GM21737 (cell line): ENCODE results near the gene CEP112.

Experiments used
- ATAC-seq: cut with Tn5 transposase; IDR thresholded peaks from one replicate; pipeline ENCODE4 v1.9.1; 2021; ENCODE audit warnings: mild to moderate bottlenecking, moderate library complexity; ENCODE audit not compliant: unreplicated experiment

Gene CEP112

DNA sequence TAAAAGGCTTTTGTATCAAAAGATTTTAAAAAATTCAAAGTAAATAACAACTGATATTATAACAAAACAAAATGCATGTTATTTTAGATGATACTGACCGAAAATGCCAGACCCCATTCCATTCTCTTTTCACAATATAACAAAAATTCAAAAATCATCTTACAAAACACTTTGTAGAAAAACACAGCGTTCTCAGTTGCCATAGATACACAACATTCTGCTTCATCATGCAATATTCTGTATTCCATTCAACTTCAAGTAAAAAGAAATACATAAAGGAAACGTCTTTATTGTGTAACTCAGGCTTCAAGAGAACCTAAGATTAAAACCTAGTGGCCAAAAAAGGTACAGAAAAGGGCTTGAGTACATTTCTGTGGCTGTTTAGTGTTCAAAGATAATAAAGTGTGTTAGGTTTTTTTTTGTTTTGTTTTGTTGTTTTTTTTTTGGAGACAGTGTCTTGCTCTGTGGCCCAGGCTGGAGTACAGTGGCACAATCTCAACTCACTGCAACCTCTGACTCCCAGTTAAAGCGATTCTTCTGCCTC is 250.5 kb downstream of the CEP112 start:
- no peak for ATAC-seq

DNA sequence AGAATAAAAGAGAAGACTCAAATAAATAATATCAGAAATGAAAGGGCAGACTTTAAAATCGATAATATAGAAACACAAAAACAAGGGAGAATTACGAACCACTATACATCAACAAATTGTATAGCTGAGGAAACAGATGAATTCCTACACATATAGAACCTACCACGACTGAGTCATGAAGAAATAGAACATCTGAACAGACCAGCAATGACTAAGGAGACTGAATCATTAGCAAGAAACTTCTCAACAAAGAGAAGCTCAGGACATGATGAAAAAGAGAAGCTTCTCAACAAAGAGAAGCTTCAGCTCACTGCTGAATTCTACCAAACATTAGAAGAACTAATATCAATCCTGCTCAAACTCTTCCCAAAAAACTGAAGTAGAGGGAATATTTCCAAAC is 255.9 kb downstream of the CEP112 start:
- ATAC-seq = no peak

DNA sequence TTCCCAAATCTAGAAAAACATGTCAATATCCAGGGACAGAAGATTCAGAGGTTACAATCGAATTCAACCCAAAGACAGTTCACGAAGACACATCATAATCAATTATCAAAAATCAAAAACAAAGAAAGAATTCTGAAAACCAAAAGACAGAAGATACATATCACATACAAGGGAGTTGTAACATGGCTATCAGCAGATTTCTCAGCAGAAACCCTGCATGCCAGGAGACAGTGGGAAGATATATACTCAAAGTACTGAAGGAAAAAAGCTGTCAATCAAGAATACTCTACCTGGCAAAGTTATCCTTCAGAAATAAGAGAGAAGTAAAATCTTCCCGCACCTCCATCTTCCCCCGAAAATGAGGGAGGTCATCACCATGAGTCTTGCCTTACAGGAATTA is 258.6 kb downstream of the CEP112 start:
- ATAC-seq = no peak

DNA sequence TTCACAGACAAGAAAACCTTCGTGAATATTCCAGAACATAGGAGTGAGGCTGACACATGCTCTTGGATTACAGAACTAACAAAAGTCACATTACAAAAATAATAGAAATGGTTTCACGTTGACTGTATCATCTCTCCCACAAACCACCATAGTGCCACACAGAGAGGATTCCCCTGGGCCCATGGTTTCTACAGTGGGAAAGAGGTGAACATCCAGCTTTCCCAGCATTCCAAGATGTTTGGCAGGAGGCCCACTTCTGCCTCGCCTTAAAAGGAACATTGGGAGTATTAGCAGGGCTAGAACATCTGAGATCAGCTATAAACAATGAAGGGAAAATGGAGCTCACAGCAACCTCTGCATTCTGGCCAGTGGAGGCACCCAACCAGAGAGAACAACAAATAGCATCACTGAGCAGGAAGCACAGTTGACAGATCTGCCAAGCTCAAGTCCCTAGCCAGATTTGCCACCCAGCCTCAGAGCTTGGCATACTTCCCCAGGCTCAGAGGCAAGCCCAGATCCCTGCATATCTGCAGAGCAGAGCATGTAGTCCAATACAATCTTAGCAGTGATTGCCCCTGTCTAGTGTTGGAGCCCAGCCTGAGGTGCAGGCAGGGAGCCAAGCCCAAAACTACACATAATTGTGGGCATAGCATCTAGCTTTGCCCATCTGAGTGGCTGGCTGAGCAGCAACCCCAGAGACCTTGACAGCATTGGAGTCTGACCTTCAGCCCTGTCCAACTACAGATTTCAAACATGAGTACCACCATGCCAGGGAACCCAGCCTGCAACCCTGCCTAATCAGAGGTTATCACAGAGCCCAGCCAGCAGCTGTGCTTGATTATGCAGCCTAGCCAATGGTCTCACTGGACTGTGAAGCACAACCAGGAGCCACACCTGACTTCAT is 260.4 kb downstream of the CEP112 start:
- ATAC-seq = no peak

DNA sequence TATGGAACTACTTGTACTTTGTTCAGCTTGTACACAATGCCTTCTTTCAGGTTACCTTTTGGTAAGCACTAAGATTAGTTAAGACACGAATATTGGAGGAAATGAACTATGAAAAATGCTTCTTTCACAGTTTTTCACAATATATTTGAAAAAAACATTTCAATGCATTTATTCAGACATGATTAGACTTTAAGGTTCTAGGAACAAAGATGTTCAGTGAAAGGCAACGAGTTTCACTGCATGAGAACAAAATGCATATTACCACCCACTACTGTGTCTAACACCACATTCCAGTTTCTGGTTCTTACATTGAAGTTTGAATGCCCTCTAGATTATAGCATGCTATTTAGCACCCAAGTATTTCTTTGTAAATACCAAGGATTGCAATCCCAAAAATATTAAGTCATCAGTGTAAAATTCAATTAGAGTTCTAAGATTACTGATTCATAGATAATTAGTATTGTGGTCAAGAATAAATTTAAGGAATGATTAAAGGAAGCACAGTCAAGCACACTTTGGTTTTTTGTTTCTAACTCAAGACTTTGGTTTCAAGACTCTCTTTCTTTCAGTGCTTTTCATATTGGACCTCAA is 261.7 kb downstream of the CEP112 start:
- no peak for ATAC-seq

DNA sequence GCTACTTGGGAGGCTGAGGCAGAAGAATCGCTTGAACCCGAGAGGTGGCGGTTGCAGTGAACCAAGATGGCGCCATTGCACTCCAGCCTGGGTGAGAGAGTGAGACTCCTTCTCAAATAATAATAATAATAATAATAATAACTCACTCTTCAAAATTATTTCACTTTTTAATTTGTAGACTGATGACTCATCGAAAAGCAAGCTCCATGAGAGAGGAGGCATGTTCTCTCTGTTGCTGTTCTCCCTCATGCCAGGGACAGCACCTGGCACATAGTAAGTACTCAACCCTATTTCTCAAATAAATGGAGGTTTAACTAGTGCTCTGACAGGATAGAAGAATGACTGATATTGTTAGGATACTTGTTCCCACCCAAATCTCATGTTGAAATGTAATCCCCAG is 265.3 kb downstream of the CEP112 start:
- no peak for ATAC-seq

DNA sequence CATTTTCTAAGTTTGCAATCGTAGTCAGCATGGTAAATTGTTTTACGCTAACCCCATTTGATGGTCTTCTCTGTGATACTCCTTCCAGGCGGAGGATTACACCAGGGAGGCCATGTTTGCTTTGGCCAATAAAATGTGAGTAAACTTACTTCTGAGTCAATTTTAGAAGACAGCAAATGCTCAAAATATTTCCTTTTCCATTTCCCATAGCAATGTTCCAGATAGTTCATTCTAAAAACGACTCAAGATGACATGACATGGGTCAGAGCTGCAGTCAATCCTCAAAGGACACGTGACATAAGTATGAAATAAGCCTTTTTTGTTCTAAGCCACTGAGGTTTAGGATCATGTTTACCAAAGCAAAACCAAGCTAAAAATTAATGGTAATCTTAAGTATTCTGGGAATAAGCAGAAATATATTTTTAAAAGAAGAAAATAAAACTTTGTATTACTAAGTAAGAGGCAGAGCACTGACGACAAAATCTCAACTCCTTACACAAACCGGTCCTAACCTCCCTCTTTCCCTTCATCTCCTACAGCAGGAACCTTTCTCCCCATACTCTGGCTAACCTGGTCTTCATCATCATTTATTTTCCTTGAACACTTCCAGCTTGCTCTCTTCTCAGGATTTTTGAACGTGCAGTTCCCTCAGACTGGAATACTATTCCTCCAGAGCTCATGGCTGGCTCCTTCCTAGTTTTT is 266.2 kb downstream of the CEP112 start:
- ATAC-seq = no peak

DNA sequence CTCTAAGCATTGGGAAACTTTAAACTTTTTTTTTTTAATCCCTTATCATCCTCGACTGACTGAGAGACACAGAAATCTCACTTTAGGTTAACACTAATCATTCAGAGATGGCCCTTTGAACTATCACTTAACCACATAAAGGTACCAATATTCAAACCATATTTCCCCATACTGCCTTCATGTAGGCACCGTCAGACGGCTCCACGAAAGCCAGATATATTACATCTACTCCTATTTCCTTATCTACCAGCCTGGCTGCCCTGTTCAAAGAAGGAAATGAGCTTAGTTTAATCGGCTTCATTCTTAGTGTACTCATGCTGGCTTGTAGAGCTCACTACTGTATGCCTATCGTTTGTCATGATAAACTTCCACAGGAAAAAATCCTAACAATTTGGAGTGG is 270.9 kb downstream of the CEP112 start:
- ATAC-seq = no peak

DNA sequence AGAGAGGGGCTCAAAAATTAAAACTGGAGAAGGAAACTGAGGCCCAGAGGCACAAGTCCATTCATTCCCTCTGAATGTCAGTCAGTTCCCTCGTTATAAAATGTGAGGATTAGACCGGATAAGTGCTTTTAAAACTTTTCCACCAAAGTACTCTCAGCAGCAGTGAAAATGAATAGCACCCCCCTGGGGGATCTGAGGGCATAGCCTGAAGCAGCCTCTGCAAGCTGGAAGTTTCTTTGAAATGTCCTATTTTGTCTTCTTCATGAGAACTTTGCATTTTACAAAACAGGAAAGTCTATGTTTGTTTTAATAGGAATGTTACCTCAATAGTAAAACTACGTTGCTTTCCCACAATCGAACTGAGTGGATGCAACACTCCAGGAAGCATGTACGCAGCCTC is 273.0 kb downstream of the CEP112 start:
- no peak for ATAC-seq

DNA sequence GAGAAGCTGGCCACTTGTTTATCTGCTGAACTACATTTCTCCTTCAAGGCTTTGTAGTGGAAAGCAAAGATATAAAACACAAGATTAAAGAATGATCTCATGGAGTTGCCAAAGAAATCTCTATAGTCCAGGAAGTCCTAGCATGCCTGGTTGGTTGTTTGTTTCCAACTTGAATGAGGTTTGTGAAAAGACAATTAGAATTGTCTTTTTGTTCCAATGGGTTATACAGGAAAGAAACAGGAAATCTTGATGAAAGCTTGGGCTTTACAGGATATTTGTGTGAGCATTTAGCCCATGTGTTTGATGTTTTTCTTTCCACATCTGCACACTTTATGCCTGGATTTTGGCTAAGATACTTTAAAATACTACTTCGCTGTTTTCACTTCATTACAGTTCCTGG is 273.4 kb downstream of the CEP112 start:
- ATAC-seq = no peak

DNA sequence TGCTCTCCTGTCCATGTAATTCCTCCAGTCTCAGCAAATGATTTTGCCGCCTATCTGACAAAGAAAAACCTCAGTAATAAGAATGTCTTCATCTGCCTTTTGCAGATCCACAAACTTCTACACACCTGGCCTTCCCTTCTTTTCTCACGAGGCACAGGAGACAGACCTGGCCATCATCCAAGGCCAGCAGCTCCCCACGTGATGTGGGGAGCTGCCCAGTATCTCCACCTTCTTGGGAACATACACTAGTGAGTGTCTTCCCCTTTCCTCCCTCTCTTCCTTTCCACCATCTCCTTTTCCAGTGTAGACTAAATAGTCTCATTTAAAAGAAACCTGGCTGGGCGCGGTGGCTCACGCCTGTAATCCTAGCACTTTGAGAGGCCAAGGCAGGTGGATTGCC is 274.4 kb downstream of the CEP112 start:
- no peak for ATAC-seq

DNA sequence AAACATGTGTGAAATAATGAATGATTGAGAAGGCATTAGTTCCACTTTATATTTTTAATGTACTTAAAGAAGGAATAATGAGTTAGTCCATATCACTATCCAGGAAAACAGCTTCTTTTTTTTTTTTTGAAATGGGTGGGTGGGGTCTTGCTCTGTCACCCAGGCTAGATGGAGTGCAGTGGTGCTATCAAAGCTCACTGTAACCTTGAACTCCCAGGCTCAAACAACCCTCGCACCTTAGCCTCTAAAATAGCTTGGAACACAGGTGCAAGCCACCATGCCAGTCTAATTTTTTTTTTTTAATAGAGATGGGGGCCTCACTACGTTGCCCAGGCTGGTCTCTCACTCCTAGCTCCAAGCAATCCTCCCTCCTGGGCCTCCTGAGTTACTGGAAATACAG is 275.5 kb downstream of the CEP112 start:
- no peak for ATAC-seq

DNA sequence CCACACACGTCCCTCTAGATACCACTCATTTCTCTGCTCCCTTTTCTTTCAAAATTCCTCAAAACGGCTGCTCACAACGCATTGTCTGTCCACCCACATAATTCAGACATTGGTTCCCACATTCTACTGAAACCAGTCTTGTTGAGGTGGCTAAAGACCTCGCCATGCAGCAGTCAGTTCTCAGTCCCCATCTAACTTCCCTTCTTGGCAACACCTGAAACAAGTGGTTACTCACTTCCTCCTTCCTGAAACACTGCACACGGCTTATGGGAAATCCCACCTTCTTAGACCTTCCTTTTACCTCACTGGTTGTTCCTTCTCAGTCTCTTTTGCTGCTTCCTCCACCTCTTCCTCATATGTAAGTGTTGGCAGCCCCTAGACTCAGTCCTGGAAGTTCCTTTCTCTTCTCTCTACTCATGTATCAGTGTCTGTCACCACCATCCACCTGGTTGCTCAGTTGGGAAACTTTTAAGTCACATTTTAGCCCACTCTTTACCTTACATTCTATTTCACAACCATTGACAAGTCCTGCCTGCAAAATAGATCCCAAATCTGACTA is 277.1 kb downstream of the CEP112 start:
- ATAC-seq = peak; percentile 94

DNA sequence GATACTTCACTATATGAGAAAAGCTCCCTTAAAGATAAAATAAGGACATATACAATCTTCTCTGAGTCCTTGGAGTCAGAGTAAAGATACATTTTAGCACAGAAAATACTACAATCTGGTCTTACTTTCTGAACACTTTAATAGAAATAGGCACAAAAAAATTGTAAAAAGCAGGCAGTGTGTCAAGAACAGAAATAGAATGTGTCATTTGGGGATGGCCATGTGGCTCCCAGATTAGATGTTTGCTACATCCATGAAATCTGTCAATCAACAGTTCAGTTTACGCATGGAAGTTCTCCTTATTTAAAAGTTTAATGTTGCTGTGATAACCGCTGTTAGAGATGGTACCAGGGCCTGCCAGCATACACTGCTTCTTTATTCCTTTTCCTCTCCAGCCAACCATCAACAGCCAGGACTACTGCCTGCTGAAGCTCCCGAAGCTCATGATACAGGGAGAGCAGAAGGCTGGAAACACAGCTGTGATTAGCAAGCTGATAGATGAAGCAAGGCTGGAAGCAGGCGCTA is 278.5 kb downstream of the CEP112 start:
- no peak for ATAC-seq

DNA sequence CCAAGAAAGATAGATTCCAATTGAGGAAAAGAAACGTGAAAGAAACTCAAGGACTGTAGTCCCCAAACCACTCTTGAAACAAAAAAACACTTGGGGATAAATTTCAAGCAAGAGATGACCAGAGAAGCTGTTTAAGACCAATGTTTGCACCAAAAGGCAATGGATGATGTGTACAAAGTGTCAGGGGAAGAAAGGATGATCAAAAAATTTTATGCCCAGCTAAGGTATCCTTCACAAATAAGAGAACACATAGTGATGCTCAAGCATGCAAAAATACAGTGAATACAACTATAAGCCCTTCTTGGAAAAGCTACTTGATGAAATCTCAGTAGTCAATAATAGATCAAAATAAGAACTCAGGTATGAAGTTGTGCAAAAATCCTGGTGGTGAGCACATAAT is 281.1 kb downstream of the CEP112 start:
- no peak for ATAC-seq

DNA sequence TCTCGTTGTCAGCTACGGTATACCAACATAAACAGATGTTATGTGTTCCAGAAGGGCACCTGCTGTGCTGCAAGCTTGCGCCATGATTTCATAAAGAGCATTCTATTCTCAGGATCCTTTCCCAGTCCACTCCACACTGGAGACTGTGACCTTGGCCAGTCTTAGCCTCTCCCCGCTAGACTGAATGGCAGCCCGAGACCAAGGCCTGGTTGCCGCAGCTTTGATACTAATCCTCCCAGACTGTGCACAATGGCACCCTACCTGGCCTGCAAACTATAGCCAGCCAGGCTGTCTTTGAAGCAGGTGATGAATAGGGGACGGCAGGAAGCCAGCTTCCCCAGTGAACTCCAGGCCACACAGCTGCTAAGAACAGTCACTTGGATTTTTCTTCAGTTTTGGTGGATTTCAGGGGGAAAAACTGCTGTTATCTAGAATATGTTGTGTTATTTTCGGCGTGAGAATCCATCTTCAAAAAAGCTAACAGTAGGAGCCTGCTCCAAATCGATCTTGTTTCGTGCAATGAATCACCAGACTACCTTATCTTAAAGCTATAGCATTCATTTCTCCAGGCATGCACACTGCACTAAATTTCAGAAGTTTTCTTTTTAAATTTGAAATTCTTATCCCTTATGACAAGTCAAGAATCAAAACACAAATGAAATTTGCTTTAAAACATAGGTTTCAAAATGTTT is 289.0 kb downstream of the CEP112 start:
- ATAC-seq = no peak

DNA sequence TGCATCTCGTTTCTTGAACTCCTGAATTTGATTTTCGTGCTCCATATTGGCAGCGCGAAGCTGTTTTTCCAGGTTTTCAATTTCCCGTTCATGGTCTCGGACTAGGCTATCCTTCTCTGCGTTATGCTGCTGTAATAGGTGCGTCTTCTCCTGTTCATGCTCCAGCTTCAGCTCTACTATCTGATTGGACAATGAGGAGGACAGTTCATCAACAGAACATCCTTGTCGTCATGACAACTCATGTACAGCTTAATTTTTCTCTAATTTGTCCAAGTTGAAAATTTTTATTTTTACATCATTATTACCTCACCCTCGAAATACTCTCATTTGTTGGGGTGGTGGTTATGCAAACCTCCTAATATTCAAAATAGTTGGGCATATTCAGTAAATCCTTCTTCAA is 289.8 kb downstream of the CEP112 start:
- no peak for ATAC-seq

DNA sequence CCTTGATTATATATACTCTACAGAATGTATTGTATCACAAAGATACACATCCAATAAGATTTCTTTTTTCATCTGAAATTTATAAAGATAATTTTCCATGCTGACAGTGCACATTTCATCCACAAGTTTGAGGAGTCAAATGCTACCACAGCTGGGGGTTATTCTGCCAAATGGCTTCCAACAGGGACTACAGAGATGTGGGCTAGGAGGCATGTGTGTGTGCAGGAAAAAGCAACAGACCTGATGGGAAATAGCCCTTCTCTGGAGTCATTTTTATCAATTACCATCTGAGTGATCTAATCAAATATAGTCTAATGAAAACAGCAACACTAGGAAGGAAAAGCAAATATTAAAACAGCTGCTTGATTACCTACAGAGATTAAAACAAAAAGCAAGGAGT is 290.5 kb downstream of the CEP112 start:
- ATAC-seq = no peak

DNA sequence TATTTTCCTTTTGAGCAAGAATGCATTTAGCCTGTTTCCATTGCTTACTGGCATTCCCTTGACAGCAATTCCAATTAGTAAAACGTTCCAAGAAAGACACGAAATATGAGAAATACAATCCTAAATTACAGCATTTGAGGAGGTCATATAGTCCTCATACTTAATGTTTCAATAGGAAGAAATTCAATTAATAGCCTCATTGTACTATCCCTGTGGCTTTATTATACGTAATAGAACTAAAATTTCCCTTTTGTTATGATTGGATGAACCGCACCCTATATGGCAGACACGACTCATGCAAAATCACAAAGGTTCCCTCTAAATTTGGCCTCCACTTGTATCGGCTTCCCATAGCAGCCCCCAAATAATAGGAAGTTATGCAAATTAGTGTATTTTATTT is 291.7 kb downstream of the CEP112 start:
- no peak for ATAC-seq

DNA sequence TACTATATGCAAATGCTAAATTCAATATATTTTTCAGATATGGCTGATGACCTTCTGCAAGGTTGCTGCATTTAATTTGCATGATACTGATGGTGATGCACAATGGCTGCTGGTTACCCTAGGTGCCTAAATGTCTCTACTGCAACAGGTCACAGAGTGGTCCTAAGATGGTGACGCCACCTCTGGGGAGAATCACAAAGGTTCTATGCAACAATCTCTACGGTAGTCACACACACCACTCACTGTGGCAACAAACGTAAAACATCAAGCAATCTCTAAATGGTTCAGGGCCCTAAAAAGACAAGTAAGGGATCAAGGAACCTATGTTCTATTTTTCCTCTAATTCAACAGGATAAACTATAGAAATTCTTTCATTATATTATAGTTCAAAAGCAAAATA is 293.3 kb downstream of the CEP112 start:
- no peak for ATAC-seq

DNA sequence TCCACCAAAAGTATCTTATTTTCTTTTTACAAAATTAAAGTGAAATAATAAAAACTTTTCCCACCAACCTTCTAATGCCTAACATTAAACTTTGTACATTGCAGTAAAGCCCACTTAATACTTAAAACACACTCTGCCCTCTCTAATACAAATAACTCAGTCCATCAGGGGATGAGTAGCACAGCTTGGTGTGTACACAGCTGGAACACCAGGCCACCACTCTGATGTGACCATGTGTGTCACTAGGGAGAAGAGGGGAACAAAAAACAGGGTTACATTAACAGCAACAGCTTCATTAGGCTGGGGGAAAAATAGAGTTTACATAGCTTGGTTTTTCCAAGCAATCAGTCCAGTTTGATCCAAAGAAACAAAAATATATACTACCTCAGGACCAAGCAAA is 295.0 kb downstream of the CEP112 start:
- ATAC-seq = no peak
